HL-60/S4 treated with phorbol 12-myristate 13-acetate at 8.2 ng/mL for 4 days and 3 days (cell line): Measurements from ENCODE around the gene ZNF341.
"Not testable (repeated sequence)": the region's sequence is repeated elsewhere in the genome, so short reads cannot be mapped to it uniquely, and the experiment has no call there.

ENCODE experiments used
- in situ Hi-C: fragments of 300-500 bp; cut with MboI; formaldehyde crosslinking; loops from 2 replicates; pipeline ENCODE4 v1.15.0; 2022; ENCODE audit warnings: low sequenced_read_pairs

The ZNF341 gene

DNA sequence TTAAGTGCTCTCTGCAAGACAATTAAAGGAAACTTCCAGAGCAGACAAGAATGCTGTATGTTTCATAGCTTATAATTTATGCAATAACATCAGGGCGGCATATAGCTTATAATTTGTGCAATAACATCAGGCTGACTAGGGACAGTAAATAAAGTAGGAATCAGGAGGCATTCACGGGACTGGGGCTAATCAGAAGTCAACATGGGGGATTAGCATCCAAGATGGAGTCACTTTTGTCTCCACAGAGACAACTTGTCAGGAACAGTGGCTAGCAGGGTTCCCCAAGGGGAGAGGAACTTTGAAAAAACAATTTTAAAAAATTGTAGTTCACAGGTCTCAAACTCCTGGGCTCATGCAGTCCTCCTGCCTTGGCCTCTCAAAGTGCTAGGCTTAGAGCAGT lies 3.3 kb upstream of the ZNF341 start:
- in situ Hi-C loops = no loop called here

DNA sequence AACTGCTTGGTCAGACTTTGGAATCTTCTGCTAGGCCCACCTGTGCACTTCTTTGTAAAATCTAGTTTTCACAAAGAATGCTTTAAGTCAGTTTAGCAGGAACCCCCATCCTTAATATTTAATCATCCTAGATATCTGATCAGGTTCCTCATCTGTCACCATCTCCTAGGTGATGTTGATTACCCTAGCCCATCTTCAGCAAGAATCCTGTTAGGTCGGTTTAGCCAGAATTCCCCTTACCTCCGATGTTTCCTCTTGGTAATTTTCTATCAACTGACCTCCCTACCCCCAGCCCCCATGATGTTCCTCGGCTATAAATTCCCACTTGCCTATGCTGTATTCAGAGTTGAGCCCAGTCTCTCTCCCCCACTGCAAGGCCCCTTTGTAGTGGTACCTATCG lies 2.7 kb upstream of the ZNF341 start:
- in situ Hi-C loops = no loop called here

DNA sequence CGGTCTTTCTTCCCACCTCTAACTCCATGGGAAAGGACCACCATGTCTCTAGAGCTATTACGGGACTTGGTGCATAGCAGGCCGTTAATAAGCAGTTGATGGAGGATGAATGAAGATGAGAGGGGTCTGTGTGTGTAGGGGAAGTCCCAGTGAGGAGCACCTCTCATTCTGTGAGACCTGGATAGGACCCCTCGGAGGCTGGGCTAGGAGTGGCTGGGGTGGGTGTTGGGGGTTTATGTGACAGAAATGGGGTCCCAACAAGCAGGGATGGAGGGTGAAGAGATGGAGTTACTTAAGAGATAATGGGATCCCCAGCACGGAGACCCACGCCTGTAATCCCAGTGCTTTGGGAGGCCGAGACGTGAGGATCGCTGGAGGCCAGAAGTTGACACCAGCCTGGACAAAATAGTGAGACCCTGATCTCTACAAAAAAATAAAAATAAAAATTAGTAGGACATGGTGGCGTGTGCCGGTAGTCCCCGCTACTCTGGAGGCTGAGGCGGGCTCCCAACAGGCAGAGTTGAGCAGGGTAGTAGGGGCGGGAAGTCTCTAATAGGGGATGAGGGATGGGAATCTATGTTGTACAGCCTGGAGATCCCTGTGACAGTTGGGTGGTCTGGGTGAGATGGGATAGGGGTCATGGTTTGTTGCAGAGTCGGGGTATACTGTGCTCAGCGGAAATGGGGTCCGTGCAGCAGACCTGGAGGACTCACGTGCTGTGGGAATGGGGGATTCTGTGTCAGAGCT lies 677 bp upstream of the ZNF341 start:
- in situ Hi-C loops = no loop called here

DNA sequence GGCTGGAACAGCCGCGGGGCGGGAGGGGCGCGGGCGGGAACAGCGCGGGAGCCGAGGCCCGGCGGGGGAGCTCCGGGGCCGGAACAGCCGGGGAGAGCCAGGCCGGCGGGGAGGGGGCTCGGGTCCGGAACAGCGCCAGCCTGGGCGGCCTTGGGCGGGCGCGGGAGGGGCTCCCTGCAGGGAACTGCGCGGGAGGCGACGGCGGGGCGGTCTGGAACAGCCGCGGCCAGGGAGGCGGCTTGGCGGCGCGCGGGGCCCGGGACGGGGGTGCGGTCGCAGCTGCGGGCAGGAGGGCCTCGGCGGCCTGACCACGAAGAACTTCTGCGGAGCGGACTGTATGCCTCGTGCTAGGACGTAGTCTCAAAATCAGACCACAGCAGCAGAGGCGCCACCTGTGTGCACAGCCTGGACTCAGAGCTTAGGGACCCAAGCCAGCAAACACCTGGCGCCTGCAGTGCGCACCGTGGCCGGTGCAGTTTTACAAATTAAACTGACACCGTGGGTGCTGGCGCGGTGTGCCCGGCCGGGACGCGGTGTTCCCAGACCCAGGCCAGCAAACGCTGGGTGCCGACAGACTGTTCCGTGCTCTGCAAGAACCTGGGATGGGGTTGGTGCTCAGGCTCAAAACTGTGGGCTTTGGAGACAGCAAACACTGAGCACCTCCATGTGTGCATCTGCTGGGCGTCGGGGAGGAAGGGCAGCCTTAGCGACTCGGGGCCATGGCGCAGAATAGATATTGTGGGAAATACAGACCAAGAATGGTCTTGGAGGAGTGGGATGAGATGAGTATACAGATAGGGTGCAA lies 572 bp downstream of the ZNF341 start:
- in situ Hi-C loops = no loop called here

DNA sequence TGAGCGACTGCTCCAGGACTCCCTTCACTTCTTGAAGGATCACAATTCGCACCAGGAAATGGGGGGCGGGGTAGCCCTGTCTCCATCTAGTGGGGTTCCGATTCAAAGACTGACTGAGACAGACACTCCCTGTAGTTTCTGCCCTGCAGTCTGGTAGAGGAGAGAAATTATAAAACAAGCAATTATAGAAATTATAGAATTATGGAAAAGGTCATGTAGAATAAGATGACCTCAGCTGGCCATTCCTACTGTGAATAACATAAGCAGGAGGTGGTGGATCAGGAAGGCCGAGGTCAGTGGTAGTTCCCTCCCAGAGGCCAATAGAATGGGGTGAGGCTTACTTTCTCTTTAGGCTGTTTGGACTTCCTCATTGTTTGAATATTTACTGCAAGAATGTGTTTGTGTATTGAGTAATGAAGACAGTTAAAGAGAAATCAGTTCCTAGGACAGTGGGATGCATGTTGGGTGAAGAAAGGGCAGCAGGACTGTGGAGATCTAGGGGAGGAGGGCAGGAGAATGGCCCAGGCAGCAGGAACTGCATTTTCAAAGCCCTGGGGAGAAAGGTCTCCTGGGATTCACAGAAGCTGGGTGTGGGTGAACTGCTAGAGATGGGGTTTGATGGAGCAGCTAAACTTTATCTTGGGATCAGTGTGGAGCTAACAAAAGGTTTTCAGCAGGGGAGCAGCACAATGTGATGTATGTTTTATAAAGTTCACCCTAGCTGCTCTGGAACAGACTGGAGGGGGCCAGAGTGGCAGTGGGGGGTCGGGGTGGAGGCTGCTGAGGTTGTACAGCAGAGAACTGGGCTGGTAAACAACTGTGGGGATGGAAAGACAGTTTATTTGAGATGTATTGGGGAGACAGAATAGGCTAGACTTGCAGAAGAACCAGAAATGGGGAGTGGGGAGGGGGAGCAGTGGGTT lies 2.1 kb downstream of the ZNF341 start:
- in situ Hi-C loops = no loop called here

DNA sequence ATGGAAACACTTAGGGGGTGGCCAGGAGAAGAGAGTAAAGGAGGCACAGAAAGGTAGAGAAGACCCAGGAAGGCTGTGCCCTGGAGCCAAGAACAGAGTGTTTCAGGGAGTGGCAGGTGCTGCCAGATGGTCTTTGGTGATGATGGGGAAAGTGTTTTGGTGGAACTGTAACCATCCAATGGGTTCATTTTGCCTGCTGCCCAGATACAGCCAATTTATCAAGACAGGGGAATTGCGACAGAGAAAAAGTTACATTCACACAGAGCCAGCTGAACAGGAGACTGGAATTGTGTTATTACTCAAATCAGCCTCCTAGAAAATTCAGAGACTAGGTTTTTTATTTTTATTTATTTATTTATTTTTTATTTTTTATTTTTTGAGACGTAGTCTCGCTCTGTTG lies 5.2 kb downstream of the ZNF341 start:
- in situ Hi-C loops = no loop called here

DNA sequence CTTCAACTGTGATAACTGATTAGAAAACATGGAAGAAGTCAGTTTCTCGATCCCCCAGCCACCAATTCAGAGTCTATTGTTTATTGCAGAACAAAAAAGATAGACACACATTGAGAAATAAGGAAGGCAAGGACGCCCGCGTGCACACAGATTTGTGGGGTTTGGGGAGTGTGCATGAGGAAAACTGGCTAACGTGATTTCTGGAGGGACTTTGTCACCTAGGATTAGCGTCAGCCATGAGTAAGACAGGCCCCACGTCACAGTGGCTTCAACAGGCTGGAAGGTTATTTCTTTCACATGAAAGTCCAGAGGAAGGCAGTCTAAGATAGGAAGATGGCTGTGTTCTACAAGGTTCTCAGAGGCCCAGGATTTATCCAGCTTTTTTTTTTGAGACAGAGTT lies 7.7 kb downstream of the ZNF341 start:
- in situ Hi-C loops = no loop called here

DNA sequence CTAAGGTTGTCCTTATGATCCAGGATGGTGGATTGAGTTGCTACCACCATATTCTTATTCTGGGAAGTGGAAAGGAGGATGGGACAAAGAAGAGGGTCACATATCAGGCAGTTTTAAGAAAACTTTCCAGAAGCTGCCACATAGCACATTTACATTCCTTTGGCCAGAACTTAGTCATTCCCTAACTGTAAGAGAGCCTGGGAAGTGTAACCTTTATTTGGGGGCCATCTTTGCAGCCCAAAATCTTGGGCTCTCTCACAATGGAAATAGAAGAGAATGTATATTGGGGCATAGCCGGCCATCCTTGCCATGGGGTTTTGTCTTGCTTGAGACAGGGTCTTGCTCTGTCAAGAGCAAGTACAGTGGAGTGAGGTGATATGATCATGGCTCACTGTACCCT lies 8.4 kb downstream of the ZNF341 start:
- in situ Hi-C loops = no loop called here

DNA sequence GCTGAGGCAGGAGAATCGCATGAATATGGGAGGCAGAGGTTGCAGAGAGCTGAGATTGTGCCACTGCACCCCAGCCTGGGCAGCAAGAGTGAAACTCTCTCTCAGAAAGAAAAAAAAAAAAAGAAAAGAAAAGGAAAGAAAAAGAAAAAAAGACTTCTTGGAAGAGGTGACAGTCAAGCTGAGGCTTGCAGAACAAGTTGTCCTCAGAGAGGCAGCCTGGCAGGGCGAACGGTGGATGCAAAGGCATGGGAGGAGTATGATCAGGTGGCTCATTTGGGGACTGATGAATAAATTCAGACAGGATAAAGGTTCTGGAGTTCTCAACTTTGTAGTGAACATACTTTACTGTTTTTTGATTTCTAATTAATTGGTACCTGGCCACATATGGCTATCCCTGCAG lies 12.4 kb downstream of the ZNF341 start:
- in situ Hi-C loops = no loop called here

DNA sequence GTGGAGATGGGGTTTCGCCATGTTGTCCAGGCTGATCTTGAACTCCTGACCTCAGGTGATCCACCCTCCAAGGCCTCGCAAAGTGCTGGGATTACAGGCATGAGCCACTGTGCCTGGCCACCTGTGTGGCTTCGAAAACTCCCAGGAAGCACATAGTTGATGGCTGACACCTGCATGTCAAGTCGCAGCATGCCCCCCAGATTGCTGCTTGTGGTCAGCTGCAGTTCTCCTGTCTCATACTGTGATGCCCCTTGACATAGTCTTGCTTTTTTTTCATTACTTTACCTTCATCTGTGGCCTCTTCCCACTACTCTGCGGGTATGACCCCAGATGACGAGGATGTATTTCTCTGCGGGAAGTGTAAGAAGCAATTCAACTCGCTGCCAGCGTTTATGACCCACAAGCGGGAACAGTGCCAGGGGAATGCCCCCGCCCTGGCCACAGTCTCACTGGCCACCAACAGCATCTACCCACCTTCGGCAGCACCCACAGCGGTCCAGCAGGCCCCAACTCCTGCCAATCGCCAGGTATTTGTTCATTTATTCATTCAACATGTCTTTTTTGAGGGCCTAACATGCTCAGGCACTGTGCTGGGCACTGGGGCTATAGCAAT lies 13.1 kb downstream of the ZNF341 start:
- in situ Hi-C loops = no loop called here

DNA sequence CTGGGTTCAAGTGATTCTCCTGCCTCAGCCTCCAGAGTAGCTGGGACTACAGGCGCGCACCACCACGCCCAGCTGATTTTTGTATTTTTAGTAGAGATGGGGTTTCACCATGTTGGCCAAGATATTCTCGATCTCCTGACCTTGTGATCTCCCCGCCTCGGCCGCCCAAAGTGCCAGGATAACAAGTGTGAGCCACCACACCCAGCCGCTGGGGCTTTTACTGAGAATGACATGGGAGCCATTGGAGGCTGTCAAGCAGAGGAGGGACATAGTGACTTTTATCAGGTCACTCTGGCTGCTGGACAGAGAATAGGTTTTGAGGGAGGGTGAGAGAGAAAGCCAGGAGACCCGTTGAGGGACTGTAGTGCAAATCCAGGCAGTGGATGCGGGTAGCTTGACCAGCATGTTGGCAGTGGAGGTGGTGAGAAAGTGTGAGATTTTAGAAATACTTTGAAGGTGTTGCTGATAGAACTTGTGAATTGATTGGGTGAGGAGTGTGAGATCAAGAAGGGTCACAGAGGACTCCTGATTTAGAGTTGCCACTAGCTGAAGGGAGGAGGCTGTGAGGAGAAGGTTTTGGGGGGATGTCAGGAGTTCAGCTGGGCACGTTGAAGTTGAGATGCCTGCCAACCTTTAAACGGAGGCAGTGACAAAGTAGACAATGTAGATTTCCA lies 14.7 kb downstream of the ZNF341 start:
- in situ Hi-C loops = no loop called here

DNA sequence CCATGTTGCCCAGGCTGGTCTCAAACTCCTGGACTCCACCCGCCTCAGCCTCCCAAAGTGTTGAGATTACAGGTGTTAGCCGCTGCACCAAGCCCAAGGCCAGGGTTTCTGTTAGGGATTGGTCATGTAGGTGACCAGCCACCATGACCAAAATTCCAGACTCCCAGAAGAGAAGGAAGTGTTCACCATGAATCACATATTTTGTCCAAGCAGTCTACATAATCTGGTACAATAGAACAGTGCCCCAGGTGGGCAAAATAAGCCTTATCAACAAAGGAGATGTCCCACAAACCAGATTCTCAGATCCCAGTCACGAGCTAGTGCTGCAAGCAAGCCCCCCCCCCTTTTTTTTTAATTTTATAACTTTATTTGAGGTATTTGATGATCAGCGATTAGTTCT lies 20.0 kb downstream of the ZNF341 start:
- in situ Hi-C loops = no loop called here

DNA sequence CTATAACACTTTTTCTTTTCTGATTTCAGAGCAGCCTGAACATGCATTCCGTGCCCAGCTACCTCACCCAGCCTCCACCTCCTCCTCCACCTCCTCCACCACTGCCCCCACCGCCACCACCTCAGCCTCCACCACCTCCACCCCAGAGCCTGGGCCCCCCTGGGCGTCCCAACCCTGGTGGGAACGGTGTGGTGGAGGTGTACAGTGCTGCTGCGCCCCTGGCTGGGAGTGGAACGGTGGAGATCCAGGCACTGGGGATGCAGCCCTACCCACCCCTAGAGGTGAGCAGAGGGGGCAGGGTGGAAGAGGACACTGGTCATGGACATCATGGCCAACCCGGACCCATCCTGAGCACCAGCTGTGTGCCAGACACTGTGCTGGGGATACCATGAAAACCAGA lies 21.3 kb downstream of the ZNF341 start:
- in situ Hi-C loops = no loop called here

DNA sequence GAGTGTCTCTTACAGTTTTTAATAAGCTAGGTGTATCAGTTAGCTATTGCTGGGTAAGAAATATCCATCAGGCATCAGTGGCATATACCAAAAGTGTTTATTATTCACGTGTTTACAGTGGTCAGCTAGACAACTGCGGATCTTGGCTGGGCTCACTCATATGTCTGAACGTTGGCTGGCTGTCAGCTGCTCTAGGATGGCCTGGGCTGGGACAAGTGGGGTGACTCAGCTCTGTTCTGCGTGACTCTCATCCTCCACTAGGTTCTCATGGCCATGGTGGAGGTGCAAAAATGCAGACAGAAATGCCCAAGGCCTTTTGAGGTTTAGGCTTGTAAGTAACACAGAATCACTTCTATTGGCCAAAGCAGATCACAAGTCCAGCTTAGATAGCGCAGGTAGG lies 22.0 kb downstream of the ZNF341 start:
- in situ Hi-C loops = no loop called here

DNA sequence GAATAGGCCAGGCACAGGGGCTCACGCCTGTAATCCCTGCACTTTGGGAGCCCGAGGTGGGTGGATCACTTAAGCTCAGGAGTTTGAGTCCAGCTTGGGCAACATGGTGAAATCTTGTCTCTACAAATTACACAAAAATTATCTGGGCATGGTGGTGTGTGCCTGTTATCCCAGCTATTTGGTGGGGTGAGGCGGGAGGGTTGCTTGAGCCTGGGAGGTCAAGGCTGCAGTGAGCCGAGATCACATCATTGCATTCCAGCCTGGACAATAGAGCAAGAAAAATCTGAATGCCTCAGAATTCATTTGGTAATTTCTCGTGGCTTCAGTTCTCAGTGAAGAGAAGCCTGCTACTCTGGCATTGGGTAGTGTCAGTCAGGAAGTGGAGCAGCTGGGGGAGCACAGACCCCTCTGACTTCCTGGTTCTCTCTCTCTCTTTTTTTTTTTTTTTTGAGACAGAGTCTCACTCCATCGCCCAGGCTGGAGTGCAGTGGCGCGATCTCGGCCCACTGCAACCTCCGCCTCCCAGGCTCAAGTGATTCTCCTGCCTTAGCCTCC lies 24.2 kb downstream of the ZNF341 start:
- in situ Hi-C loops = not testable (repeated sequence)

DNA sequence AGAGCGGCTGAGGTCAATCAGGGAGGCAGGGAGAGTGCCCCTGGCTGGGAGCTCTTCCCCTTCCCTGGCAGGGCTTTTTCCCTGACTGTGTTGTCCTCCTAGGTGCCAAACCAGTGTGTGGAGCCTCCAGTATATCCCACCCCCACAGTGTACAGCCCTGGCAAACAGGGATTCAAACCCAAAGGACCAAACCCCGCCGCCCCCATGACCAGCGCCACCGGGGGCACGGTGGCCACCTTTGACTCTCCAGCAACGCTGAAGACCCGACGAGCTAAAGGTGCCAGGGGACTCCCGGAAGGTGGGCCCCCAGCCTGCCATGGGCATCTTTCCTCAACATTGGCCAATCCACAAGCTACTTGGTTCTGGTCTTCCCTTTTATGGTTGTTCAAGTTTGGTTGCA lies 25.2 kb downstream of the ZNF341 start:
- in situ Hi-C loops = no loop called here

DNA sequence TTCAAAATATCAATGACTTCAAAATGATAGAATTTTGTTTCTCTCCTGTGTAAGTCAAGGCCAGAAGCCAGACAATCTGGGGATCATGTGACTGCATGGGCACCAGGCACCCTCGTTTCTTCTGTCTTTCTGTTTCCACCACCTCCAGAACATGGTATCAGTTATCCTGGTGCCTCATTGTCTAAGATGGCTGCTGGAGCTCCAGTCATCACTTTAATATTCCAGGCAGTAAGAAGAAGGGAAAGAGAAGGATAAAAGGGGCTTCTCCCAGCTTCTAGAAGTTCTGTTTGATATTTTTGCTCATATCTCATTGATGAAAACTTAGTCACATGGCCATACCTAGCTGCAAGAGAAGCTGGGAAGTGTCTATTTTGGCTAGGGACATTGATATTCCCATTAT lies 25.7 kb downstream of the ZNF341 start:
- in situ Hi-C loops = no loop called here

DNA sequence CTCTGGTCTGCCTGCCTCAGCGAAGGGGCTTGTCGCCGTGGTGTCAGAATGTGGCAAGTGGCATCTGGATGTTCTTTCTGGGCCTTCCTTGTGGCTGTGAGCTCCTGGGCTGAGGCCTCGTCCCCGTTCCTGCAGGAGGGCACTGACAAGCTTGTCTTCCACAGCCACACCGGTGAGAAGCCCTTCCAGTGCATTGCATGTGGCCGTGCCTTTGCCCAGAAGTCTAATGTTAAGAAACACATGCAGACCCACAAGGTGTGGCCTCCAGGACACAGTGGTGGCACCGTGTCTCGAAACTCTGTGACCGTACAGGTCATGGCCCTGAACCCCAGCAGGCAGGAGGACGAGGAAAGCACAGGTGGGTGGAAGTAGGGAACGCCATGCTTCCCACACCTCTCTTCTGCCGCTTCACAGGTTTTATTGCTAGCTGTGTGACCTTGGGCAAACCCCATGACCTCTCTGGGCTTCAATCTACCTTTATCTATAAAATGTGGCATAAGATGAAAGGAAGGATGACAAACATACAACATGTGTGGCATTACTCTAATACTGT lies 30.0 kb downstream of the ZNF341 start:
- in situ Hi-C loops = no loop called here

DNA sequence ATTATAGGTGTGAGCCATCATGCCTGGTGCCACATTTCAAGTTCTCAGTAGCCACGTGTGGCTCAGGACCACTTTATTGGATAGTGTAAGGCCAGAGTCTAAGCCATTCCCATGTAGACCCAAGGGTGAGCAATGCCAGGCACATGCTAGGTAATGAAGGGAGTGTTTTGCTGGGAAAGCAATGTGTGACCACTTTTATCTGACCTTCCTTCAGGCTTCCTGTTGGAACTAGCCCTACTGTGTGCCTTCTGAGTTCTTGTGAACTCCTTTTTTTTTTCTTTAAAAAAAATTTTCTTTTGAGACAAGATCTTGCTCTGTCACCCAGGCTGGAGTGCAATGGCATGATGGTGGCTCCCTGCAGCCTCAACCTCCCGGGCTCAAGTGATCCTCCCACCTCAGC lies 33.3 kb downstream of the ZNF341 start:
- in situ Hi-C loops = no loop called here

DNA sequence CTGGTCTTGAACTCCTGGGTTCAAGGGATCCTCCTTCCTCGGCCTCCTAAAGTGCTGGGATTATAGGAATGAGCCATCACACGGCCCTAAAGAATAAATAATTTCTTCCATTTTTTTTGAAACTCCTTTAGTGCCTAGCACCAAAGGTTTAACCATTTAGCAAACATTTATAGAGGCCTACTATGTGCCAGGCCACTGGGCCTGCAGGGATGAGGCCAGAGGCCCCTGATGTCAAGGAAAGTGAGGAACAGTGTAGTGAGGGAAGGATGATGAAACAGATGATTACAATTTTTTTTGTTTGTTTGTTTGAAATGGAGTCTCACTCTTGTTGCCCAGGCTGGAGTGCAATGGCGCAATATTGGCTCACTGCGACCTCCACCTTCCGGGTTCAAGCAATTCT lies 33.8 kb downstream of the ZNF341 start:
- in situ Hi-C loops = no loop called here
